RWPE1 (cell line): ENCODE measurements around the gene RMDN2.
A peak's percentile ranks its signal among the peaks of the same experiment; 100 is the strongest.
"Not testable (repeated sequence)": the region's sequence is repeated elsewhere in the genome, so short reads cannot be mapped to it uniquely, and the experiment has no call there.

ENCODE experiments used
- CTCF ChIA-PET: fragments of 350-600 bp; sonication (Branson Sonifier 250); formaldehyde crosslinking; extraction: SDS; loops from one replicate; lab custom pipeline; 2021; lab: Yijun Ruan, JAX
- POLR2A ChIA-PET: fragments of 400-600 bp; formaldehyde crosslinking; extraction: SDS; loops from one replicate; lab custom pipeline; 2020; ENCODE audit warnings: antibody characterized with exemption; ENCODE audit not compliant: low non-redundant PET; lab: Yijun Ruan, JAX
- DNase-seq: peaks from one replicate; pipeline ENCODE4 v3.0.0; 2012; ENCODE audit warnings: low spot score
- H3K27ac ChIP-seq: fragments of 450-650 bp; 2 replicates; pipeline ENCODE4 v1.5.1; 2017
- CTCF ChIP-seq: fragments of 450-650 bp; conservative IDR thresholded peaks from 2 replicates; pipeline ENCODE4 v1.5.1; 2017; ENCODE audit warnings: low read depth, mild to moderate bottlenecking

RMDN2 gene

GRCh38 chr2:37992601-37993000 lies 67.5 kb downstream of the RMDN2 start:
- no peak for DNase-seq
- ChIA-PET POLR2A (no interaction called here), CTCF (interaction anchor here (1.6 to 1.9 kb wide), 2 partner anchors 84 to 123 kb away, joined by 3 to 7 read pairs; no protein-coding TSS in a partner anchor)

GRCh38 chr2:37993143-37993542 lies 68.1 kb downstream of the RMDN2 start:
- POLR2A ChIA-PET, result no interaction called here
- no peak for DNase-seq
- CTCF ChIA-PET, result interaction anchor here (0.7 to 1.6 kb wide), 4 partner anchors 79 to 123 kb away, joined by 3 to 7 read pairs (median 4); partner anchors contain the start of gene CYP1B1
- TF ChIP-seq CTCF, result no peak
- no peak overlapping the region for H3K27ac ChIP-seq

More at GRCh38 chr2:37992601-37993000, 67.5 kb downstream of the RMDN2 start:
- no peak for TF ChIP-seq CTCF
- no peak overlapping the region for H3K27ac ChIP-seq

- no peak overlapping the region for H3K27ac ChIP-seq
- no peak for DNase-seq
- TF ChIP-seq CTCF, result no peak
- ChIA-PET CTCF (no interaction called here), POLR2A (no interaction called here)
Observed at GRCh38 chr2:37997629-37998028, 72.5 kb downstream of the RMDN2 start.

GRCh38 chr2:38000485-38001222 lies 75.6 kb downstream of the RMDN2 start:
- TF ChIP-seq CTCF, result no peak
- no peak for DNase-seq
- POLR2A ChIA-PET, result no interaction called here
- CTCF ChIA-PET, result no interaction called here
- H3K27ac ChIP-seq, result no peak overlapping the region

GRCh38 chr2:38010187-38010586 lies 85.1 kb downstream of the RMDN2 start:
- CTCF ChIA-PET, result interaction anchor here (0.6 kb wide), 1 partner anchor 358 kb away, joined by 7 read pairs; no protein-coding TSS in a partner anchor
- DNase-seq, POLR2A ChIA-PET: not testable (repeated sequence)

GRCh38 chr2:38010995-38011394 lies 85.9 kb downstream of the RMDN2 start:
- no peak for TF ChIP-seq CTCF
- no peak overlapping the region for H3K27ac ChIP-seq
- POLR2A ChIA-PET, result no interaction called here
- CTCF ChIA-PET, result interaction anchor here (0.6 kb wide), 2 partner anchors 57 to 357 kb away, joined by 3 to 7 read pairs; no protein-coding TSS in a partner anchor
- peak; percentile 27 for DNase-seq

More at GRCh38 chr2:38010187-38010586, 85.1 kb downstream of the RMDN2 start:
- not testable (repeated sequence) for H3K27ac ChIP-seq
